ENCODE data around the gene PABPN1L. TPM values are rescaled to one million over a fixed set of nuclear protein-coding genes. Genes with fewer than 3 reads are reported as not detected.

PABPN1L gene
- total RNA-seq, 1 experiment from 2014 or later, result 0.57 TPM

DNA sequence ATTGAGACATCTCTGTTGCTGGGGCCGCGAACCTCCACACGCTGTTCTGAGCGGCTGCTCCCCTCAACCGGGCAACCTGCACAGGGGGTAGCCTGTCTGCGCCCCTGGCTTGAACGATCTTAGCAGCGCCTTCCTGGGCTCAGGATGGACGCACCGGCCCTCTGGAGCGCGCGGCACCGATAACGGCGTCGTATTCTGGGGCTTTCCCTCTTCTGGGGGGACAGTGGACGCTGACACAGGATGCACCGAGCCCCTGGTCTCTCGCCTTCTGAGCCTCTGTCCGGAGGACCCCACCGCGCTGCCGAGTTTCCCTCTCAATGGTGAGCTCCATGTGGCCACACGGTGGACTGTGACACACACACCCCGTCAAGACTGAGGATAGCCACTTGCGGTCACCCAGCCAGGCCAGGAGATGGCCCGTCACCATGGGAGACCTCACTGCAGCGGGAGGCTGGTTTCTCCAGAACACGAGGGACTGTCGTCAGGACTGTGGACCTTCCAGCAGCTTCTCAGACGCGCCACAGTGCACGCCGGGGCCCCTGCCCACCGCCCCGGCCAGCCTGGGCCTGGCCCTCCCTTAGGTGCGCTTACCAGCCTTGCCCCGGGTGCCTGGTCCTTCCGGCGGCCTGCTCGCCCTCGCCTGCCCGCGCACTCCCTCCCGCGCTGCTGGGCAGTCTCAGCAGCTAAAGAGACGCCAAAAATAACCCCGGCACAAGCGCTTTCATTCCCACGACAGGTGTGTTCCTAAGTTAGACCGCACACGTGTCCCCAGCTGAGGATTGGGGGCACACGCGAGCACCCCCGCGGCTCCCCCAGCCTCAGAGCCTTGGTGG lies 30.0 kb upstream of the PABPN1L start:
- no peak overlapping the region for H3K4me2 ChIP-seq (ENCODE audit: low read length)
- intact Hi-C loops (cut with micrococcal nuclease), result no loop called here
- no peaks in the 10 kb centered on the region for H4K20me1 ChIP-seq (ENCODE audit: insufficient read depth)
- CTCF ChIA-PET, result no interaction called here
- H3K9me3 ChIP-seq (ENCODE audit: control insufficient read depth in 1 of 2, insufficient read depth in 1 of 2, low read depth in 1 of 2, low read length in 2 of 2), result no peaks in the 10 kb centered on the region
- no peak for ATAC-seq
- POLR2A ChIA-PET, result no interaction called here
- DNase-seq (ENCODE audit: low read depth, low spot score), result no peak
- no peak overlapping the region for H3K27ac ChIP-seq (ENCODE audit: low read depth, low read length)
- H3K9ac ChIP-seq (ENCODE audit: low read length), result no peak overlapping the region
- H3K27me3 ChIP-seq (ENCODE audit: insufficient read depth, low read length), result no peaks in the 10 kb centered on the region
- RAD21 ChIA-PET (ENCODE audit: low non-redundant PET in 1 of 2, low total read pairs in 2 of 2, uncharacterized antibody in 2 of 2, unreplicated experiment in 2 of 2), result no interaction called here
- H3K79me2 ChIP-seq (ENCODE audit: insufficient read depth, low read length), result no peaks in the 10 kb centered on the region
- H3K36me3 ChIP-seq (ENCODE audit: control insufficient read depth in 1 of 2, insufficient read depth in 2 of 2, low read length in 2 of 2), result no peaks in the 10 kb centered on the region; a peak in 1 of 4 replicates
- no peak overlapping the region for H2AFZ ChIP-seq (ENCODE audit: low read depth, low read length, poor library complexity, severe bottlenecking)
- TF ChIP-seq ELF1 (IDR thresholded peaks at IDR 0.05; ENCODE audit: borderline replicate concordance, low read depth), result no peak
- no peak for TF ChIP-seq REST (IDR thresholded peaks at IDR 0.05; ENCODE audit: low read depth)
- TF ChIP-seq, protein P1, sequence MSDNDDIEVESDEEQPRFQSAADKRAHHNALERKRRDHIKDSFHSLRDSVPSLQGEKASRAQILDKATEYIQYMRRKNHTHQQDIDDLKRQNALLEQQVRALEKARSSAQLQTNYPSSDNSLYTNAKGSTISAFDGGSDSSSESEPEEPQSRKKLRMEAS (IDR thresholded peaks at IDR 0.05), result no peak
- no peak for TF ChIP-seq RAD21 (IDR thresholded peaks at IDR 0.05; ENCODE audit: low read depth)
- TF ChIP-seq POLR2A (IDR thresholded peaks at IDR 0.05; ENCODE audit: borderline replicate concordance, extremely low read depth, insufficient read depth, insufficient read length), result no peak
- no TSS peak for BruUV-seq (replicated peaks)
- H3K4me1 ChIP-seq (ENCODE audit: control insufficient read depth in 1 of 2, insufficient read depth in 2 of 2, low read length in 2 of 2), result no peaks in the 10 kb centered on the region
- no peaks in the 10 kb centered on the region for H3K9me2 ChIP-seq (ENCODE audit: insufficient read depth)
- no peak overlapping the region for H3K4me3 ChIP-seq (replicated peaks in 1 of 2; ENCODE audit: low read depth in 1 of 2, low read length in 2 of 2)

Data from HCT116 (cell line).